ENCODE measurements around the gene NPAS2. TPM values are rescaled to one million over a fixed set of nuclear protein-coding genes. Genes with fewer than 3 reads are reported as not detected.
A peak's percentile ranks its signal among the peaks of the same experiment; 100 is the strongest.

NPAS2 gene
- total RNA-seq, 1 experiment from 2014 or later: 142 TPM

GRCh38 chr2:100852999-100853908 is 33.3 kb downstream of the NPAS2 start:
- H3K9me3 Mint-ChIP-seq (ENCODE audit: low read depth, unreplicated experiment): no peaks in the 10 kb centered on the region
- CTCF ChIA-PET: interaction anchor here (0.8 to 0.9 kb wide), 2 partner anchors 27 to 30 kb away, joined by 3 read pairs; no protein-coding TSS in a partner anchor
- no TSS peak for BruUV-seq (replicated peaks)
- peak overlapping the region; percentile 80 for H3K27ac Mint-ChIP-seq (ENCODE audit: unreplicated experiment)
- TF ChIP-seq, protein P1, sequence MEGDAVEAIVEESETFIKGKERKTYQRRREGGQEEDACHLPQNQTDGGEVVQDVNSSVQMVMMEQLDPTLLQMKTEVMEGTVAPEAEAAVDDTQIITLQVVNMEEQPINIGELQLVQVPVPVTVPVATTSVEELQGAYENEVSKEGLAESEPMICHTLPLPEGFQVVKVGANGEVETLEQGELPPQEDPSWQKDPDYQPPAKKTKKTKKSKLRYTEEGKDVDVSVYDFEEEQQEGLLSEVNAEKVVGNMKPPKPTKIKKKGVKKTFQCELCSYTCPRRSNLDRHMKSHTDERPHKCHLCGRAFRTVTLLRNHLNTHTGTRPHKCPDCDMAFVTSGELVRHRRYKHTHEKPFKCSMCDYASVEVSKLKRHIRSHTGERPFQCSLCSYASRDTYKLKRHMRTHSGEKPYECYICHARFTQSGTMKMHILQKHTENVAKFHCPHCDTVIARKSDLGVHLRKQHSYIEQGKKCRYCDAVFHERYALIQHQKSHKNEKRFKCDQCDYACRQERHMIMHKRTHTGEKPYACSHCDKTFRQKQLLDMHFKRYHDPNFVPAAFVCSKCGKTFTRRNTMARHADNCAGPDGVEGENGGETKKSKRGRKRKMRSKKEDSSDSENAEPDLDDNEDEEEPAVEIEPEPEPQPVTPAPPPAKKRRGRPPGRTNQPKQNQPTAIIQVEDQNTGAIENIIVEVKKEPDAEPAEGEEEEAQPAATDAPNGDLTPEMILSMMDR (IDR thresholded peaks at IDR 0.05; ENCODE audit: unreplicated experiment): no peak
- H3K27me3 Mint-ChIP-seq (ENCODE audit: unreplicated experiment): no peaks in the 10 kb centered on the region
- H3K4me3 Mint-ChIP-seq (ENCODE audit: low read depth, unreplicated experiment): peak overlapping the region; percentile 13
- DNase-seq: no peak
- H3K36me3 Mint-ChIP-seq (ENCODE audit: insufficient read depth, unreplicated experiment): peaks cover 37% of the 10 kb centered on the region
- H3K4me1 Mint-ChIP-seq (ENCODE audit: low read depth, unreplicated experiment): peaks cover 72% of the 10 kb centered on the region
- intact Hi-C loops (cut with micrococcal nuclease; ENCODE audit: unreplicated experiment): no loop called here

GRCh38 chr2:100853909-100854810 is 34.2 kb downstream of the NPAS2 start:
- no peak for DNase-seq
- intact Hi-C loops (cut with micrococcal nuclease; ENCODE audit: unreplicated experiment): no loop called here

GRCh38 chr2:100855084-100855483 is 35.1 kb downstream of the NPAS2 start:
- Mint-ChIP-seq H3K36me3 (ENCODE audit: insufficient read depth, unreplicated experiment) (peaks cover 40% of the 10 kb centered on the region), H3K9me3 (ENCODE audit: low read depth, unreplicated experiment) (no peaks in the 10 kb centered on the region), H3K27ac (ENCODE audit: unreplicated experiment) (no peak overlapping the region), H3K4me1 (ENCODE audit: low read depth, unreplicated experiment) (peaks cover 65% of the 10 kb centered on the region), H3K27me3 (ENCODE audit: unreplicated experiment) (no peaks in the 10 kb centered on the region), H3K4me3 (ENCODE audit: low read depth, unreplicated experiment) (no peak overlapping the region)
- BruUV-seq (replicated peaks): no TSS peak
- CTCF ChIA-PET: no interaction called here
- no peak for DNase-seq
- intact Hi-C loops (cut with micrococcal nuclease; ENCODE audit: unreplicated experiment): no loop called here
- TF ChIP-seq, protein P1 (IDR thresholded peaks at IDR 0.05; ENCODE audit: unreplicated experiment): no peak

More at GRCh38 chr2:100853909-100854810, 34.2 kb downstream of the NPAS2 start:
- peak overlapping the region; percentile 80 for H3K27ac Mint-ChIP-seq (ENCODE audit: unreplicated experiment)
- TF ChIP-seq, protein P1 (IDR thresholded peaks at IDR 0.05; ENCODE audit: unreplicated experiment): no peak
- H3K4me1 Mint-ChIP-seq (ENCODE audit: low read depth, unreplicated experiment): peaks cover 68% of the 10 kb centered on the region
- peak overlapping the region; percentile 13 for H3K4me3 Mint-ChIP-seq (ENCODE audit: low read depth, unreplicated experiment)
- H3K27me3 Mint-ChIP-seq (ENCODE audit: unreplicated experiment): no peaks in the 10 kb centered on the region
- CTCF ChIA-PET: no interaction called here
- BruUV-seq (replicated peaks): no TSS peak
- H3K9me3 Mint-ChIP-seq (ENCODE audit: low read depth, unreplicated experiment): no peaks in the 10 kb centered on the region
- peaks cover 41% of the 10 kb centered on the region for H3K36me3 Mint-ChIP-seq (ENCODE audit: insufficient read depth, unreplicated experiment)

- TF ChIP-seq, protein P1 (IDR thresholded peaks at IDR 0.05; ENCODE audit: unreplicated experiment): no peak
- Mint-ChIP-seq H3K27me3 (ENCODE audit: unreplicated experiment) (no peaks in the 10 kb centered on the region), H3K9me3 (ENCODE audit: low read depth, unreplicated experiment) (no peaks in the 10 kb centered on the region), H3K27ac (ENCODE audit: unreplicated experiment) (peak overlapping the region; percentile 72), H3K4me1 (ENCODE audit: low read depth, unreplicated experiment) (peaks cover 69% of the 10 kb centered on the region), H3K36me3 (ENCODE audit: insufficient read depth, unreplicated experiment) (peaks cover 35% of the 10 kb centered on the region), H3K4me3 (ENCODE audit: low read depth, unreplicated experiment) (no peak overlapping the region)
- intact Hi-C loops (cut with micrococcal nuclease; ENCODE audit: unreplicated experiment): no loop called here
- CTCF ChIA-PET: no interaction called here
- BruUV-seq (replicated peaks): no TSS peak
- no peak for DNase-seq
Observed at GRCh38 chr2:100855606-100856005, 35.7 kb downstream of the NPAS2 start.
